ENCODE data around the gene XRN1. TPM values are rescaled to one million over a fixed set of nuclear protein-coding genes. Genes with fewer than 3 reads are reported as not detected.

XRN1 gene
- total RNA-seq, 4 donors from 2014 or later, result 32.2 to 89.6 (median 36.6) TPM

DNA sequence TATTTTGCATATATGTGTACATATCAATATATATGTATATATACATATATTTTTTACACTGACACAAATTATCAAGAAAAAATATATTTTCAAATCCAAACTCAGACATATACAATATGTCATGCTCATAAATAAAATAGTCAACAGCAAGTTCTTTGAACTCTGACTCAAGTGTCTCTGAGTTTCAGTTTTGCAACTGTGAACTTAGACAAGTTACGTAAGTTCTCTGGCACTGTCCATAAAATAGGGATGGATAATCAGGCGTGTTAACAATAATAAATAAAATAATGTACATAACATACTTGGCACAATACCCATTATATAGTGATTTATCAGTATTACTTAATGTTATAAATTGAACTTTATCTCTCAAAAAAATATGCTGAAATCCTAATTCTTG is 12.1 kb upstream of the XRN1 start:
- no peaks in the 10 kb centered on the region for H3K4me1 ChIP-seq
- TF ChIP-seq, protein P1, sequence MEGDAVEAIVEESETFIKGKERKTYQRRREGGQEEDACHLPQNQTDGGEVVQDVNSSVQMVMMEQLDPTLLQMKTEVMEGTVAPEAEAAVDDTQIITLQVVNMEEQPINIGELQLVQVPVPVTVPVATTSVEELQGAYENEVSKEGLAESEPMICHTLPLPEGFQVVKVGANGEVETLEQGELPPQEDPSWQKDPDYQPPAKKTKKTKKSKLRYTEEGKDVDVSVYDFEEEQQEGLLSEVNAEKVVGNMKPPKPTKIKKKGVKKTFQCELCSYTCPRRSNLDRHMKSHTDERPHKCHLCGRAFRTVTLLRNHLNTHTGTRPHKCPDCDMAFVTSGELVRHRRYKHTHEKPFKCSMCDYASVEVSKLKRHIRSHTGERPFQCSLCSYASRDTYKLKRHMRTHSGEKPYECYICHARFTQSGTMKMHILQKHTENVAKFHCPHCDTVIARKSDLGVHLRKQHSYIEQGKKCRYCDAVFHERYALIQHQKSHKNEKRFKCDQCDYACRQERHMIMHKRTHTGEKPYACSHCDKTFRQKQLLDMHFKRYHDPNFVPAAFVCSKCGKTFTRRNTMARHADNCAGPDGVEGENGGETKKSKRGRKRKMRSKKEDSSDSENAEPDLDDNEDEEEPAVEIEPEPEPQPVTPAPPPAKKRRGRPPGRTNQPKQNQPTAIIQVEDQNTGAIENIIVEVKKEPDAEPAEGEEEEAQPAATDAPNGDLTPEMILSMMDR (IDR thresholded peaks at IDR 0.05), result no peak
- no peak for TF ChIP-seq POLR2AphosphoS5 (IDR thresholded peaks at IDR 0.05)
- no peak for TF ChIP-seq EP300 (IDR thresholded peaks at IDR 0.05)
- TF ChIP-seq POLR2A (IDR thresholded peaks at IDR 0.05), result no peak
- DNase-seq (ENCODE audit: low spot score in 2 of 2), result no peak
- no peak overlapping the region for H3K4me3 ChIP-seq
- no peaks in the 10 kb centered on the region for H3K9me3 ChIP-seq
- WGBS, result 69% methylated on average over 2 of the region's 2 CpGs
- H3K27me3 ChIP-seq, result no peaks in the 10 kb centered on the region
- no peak overlapping the region for H3K27ac ChIP-seq
- H3K36me3 ChIP-seq, result peaks cover 34% of the 10 kb centered on the region

DNA sequence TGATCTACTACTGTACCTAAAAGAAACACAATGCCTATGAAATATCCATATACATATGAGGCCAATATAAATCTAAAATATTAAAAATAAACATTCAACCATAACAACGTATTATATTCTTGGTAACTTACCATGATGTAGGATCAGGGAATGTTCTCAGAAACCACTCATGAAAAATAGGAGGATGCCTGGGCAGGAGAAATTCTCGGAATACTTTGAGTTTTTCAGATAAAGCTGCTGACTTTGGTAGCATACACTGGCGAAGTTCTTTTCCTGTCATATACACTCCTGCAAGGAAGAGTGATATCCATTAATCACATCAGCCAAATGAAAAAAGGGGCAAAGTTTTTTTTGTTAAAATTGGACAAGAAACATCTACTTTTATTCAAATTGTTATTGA is 11.3 kb upstream of the XRN1 start:
- TF ChIP-seq POLR2A (IDR thresholded peaks at IDR 0.05), result no peak
- no peak for TF ChIP-seq EP300 (IDR thresholded peaks at IDR 0.05)
- TF ChIP-seq, protein P1 (IDR thresholded peaks at IDR 0.05), result no peak
- no peak for TF ChIP-seq POLR2AphosphoS5 (IDR thresholded peaks at IDR 0.05)
- Histone ChIP-seq H3K27ac (no peak overlapping the region), H3K27me3 (no peaks in the 10 kb centered on the region), H3K36me3 (peaks cover 31% of the 10 kb centered on the region), H3K4me1 (no peaks in the 10 kb centered on the region), H3K4me3 (no peak overlapping the region), H3K9me3 (no peaks in the 10 kb centered on the region)
- WGBS, result 88% methylated on average over 3 of the region's 3 CpGs
- no peak for DNase-seq (ENCODE audit: low spot score in 2 of 2)

DNA sequence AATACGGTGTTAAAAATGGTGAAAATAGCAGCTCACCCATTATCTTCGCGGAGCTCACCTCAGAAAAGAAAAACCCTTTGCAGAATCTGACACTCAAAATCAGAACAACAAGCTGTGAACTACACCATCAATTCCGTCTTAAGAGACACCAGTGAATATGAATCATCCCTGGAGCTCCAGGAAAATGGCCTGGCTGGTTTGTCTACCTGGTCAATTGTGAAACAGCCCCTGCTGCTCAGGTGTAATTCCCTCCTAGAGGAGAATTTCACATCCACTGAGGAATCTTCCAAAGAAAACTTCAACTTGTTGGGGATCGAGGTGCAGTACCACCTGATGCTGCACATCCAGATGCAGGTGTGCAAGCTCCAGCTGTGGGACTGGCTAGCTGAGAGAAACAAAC is 3.0 kb upstream of the XRN1 start:
- Histone ChIP-seq H3K27me3 (no peaks in the 10 kb centered on the region), H3K27ac (no peak overlapping the region), H3K4me1 (peaks cover 15% of the 10 kb centered on the region), H3K36me3 (peaks cover 27% of the 10 kb centered on the region), H3K4me3 (no peak overlapping the region), H3K9me3 (no peaks in the 10 kb centered on the region)
- 89% methylated on average over 5 of the region's 5 CpGs for WGBS
- DNase-seq (ENCODE audit: low spot score in 2 of 2), result no peak
- TF ChIP-seq POLR2AphosphoS5 (IDR thresholded peaks at IDR 0.05), result no peak
- no peak for TF ChIP-seq EP300 (IDR thresholded peaks at IDR 0.05)
- TF ChIP-seq POLR2A (IDR thresholded peaks at IDR 0.05), result no peak

DNA sequence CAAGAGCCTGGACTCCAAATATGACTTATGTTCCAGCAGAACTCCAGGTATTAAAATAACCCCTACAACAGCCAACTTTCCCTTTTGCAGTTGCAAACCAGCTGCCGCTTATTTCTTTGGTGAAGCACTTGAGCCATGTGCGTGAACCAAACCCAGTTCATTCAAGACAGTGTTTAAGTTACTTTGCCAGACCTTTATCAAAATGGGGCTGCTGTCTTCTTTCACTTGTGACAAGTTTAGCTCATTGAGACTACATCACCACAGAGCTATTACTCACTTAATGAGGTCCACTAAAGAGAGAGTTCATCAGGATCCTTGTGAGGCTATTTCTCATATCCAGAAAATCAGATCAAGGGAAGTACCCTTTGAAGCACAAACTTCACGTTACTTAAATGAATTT is 2.4 kb upstream of the XRN1 start:
- no peak for DNase-seq (ENCODE audit: low spot score in 2 of 2)
- Histone ChIP-seq H3K4me3 (no peak overlapping the region), H3K4me1 (peaks cover 21% of the 10 kb centered on the region), H3K9me3 (no peaks in the 10 kb centered on the region), H3K36me3 (peaks cover 27% of the 10 kb centered on the region), H3K27ac (no peak overlapping the region), H3K27me3 (no peaks in the 10 kb centered on the region)
- WGBS, result 89% methylated on average over 3 of the region's 3 CpGs
- TF ChIP-seq POLR2AphosphoS5 (IDR thresholded peaks at IDR 0.05) (no peak), POLR2A (IDR thresholded peaks at IDR 0.05) (no peak), EP300 (IDR thresholded peaks at IDR 0.05) (no peak)
- TF ChIP-seq, protein P1 (IDR thresholded peaks at IDR 0.05), result no peak

DNA sequence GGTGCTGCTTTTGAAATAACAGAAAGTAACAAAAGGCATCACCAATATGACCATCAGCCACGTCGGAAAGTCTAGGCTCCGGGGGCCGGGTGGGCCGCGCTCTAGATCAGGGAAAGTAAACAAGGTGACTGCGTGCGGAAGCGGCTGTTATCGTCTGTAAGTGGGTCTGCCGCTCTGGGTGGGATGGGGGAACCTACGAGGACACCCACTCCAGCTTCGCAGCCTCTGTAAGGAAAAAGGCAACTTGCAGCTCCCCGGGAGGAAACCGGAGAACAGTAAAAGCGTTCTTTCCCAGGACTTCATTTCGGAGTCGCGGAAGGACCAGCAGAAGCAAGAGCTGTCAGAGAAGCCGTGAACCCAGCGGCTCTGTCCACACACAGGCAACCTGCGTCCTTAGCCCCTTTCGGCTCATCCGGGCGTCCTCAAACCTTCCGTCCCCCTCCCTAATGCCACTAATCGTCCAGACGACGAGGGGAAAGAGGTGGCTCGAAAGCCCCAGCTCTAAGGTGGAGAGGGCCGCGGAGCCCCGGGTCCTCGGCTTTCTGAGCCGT is 461 bp downstream of the XRN1 start:
- Histone ChIP-seq H3K27ac (peak overlapping the region; percentile 95), H3K27me3 (no peaks in the 10 kb centered on the region), H3K9me3 (no peaks in the 10 kb centered on the region), H3K4me3 (peak overlapping the region; percentile 84), H3K36me3 (peaks cover 18% of the 10 kb centered on the region), H3K4me1 (peaks cover 30% of the 10 kb centered on the region)
- no peak for TF ChIP-seq EP300 (IDR thresholded peaks at IDR 0.05)
- no peak for TF ChIP-seq POLR2AphosphoS5 (IDR thresholded peaks at IDR 0.05)
- TF ChIP-seq, protein P1 (IDR thresholded peaks at IDR 0.05), result no peak
- TF ChIP-seq POLR2A (IDR thresholded peaks at IDR 0.05), result no peak
- DNase-seq (ENCODE audit: low spot score in 2 of 2), result peak; percentile 73 to 80
- WGBS, result 0% methylated on average over 26 of the region's 35 CpGs

DNA sequence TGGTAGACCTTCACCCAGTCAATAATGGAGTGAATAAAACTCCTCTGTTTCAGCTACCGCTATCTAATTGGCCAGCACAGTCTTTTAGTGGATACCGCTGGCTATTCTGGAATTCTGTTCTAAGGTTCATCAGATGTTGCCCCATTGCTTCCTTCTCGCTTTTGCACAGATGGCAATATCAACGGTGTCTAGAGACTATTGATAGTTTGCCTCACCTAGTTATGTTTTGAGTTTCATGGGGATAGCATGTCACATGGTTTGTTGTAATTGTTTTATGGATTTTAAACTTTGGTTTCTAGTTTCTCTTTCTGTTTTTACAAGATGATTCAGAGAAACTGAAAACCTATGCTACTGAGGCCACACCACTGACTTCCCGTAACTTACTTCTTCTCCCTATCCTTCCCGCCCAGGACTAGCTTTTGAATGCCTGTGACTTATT is 2.0 kb downstream of the XRN1 start:
- H3K4me1 ChIP-seq, result peaks cover 30% of the 10 kb centered on the region
- peak overlapping the region; percentile 84 for H3K4me3 ChIP-seq

More for the DNA sequence above, 2.0 kb downstream of the XRN1 start:
- DNase-seq (ENCODE audit: low spot score in 2 of 2), result no peak
- Histone ChIP-seq H3K9me3 (no peaks in the 10 kb centered on the region), H3K27me3 (no peaks in the 10 kb centered on the region), H3K27ac (no peak overlapping the region), H3K36me3 (peaks cover 4% of the 10 kb centered on the region)
- WGBS, result 68% methylated on average over 6 of the region's 6 CpGs
- no peak for TF ChIP-seq POLR2A (IDR thresholded peaks at IDR 0.05)
- no peak for TF ChIP-seq POLR2AphosphoS5 (IDR thresholded peaks at IDR 0.05)
- TF ChIP-seq, protein P1 (IDR thresholded peaks at IDR 0.05), result no peak
- TF ChIP-seq EP300 (IDR thresholded peaks at IDR 0.05), result no peak
